H1 (cell line): ENCODE data around the gene KDM6A. TPM values are rescaled to one million over a fixed set of nuclear protein-coding genes. Genes with fewer than 3 reads are reported as not detected.

Experiments
- HDAC2 ChIP-seq, 2 experiments: fragments of 300-600 bp in 1 of 2; sonication (generic) in 1 of 2; IDR thresholded peaks; 2 replicates each; pipeline ENCODE4 v1.6.1; 2011 to 2012; ENCODE audit warnings: low read depth in 2 of 2, low read length in 2 of 2, mild to moderate bottlenecking in 2 of 2, moderate library complexity in 2 of 2, borderline replicate concordance in 1 of 2, inconsistent platforms in 1 of 2
- JUN ChIP-seq: IDR thresholded peaks from 2 replicates; pipeline ENCODE4 v1.6.1; 2011; ENCODE audit warnings: low read depth, mild to moderate bottlenecking, improper control_type of control experiment, low read length
- KDM5A ChIP-seq: fragments of 200-600 bp; IDR thresholded peaks from 2 replicates; pipeline ENCODE4 v1.7.1; 2012; ENCODE audit warnings: mild to moderate bottlenecking, low read length, inconsistent platforms, mixed read lengths
- RNF2 ChIP-seq: fragments of 200-900, 300-1000 bp; sonication (generic); IDR thresholded peaks from 2 replicates; pipeline ENCODE4 v1.7.1; 2016; ENCODE audit warnings: borderline replicate concordance, low read depth, mild to moderate bottlenecking, antibody characterized with exemption, low read length; ENCODE audit not compliant: poor library complexity, severe bottlenecking; ENCODE audit errors: missing control alignments
- RXRA ChIP-seq: IDR thresholded peaks from 2 replicates; pipeline ENCODE4 v1.6.1; 2011; ENCODE audit warnings: low read depth, mild to moderate bottlenecking, low read length, moderate library complexity; ENCODE audit not compliant: insufficient read depth
- SP2 ChIP-seq: IDR thresholded peaks from 2 replicates; pipeline ENCODE4 v1.6.1; 2012; ENCODE audit warnings: mild to moderate bottlenecking, low read length, inconsistent platforms
- polyA plus RNA-seq, 7 experiments: library from polyadenylated mRNA; depleted of rRNA in 3 of 7; stranded (reverse) in 5 of 7; unstranded in 2 of 7; fragments of >200 nt in 5 of 7; fragments of 200-250 nt in 2 of 7; gene quantifications; 1 replicate in 5 of 7; 2 replicates in 1 of 7; 4 replicates in 1 of 7; pipeline versions ENCODE4 v1.2.1 to v1.2.3, GENCODE V29; 2011 to 2013; ENCODE audit warnings: missing spikeins in 2 of 7, mixed read lengths in 2 of 7
- total RNA-seq: library from RNA; stranded (reverse); fragmentation: NEBNext Ultra II Directional; extraction: Animal tissue kit (Norgen Biotek cat#: 25700); gene quantifications from 2 replicates; pipeline ENCODE4 v1.2.1, GENCODE V29; 2021
- TF ChIP-seq, protein P1 (sequence below): fragments of 300-600 bp; sonication (generic); IDR thresholded peaks from 2 replicates; pipeline ENCODE4 v1.7.1; 2012; ENCODE audit warnings: low read length, moderate library complexity, mild to moderate bottlenecking, inconsistent platforms; ENCODE audit not compliant: insufficient replicate concordance

The KDM6A gene
- total and polyA plus RNA-seq, 2 of the 8 experiments (the other 6 are each of a cell fraction or from before 2014, with no cell fraction given): 43.5 to 58.4 TPM

GRCh38 chrX:44980403-44980802 lies 107.4 kb downstream of the KDM6A start (continued):
- TF ChIP-seq, protein P1, sequence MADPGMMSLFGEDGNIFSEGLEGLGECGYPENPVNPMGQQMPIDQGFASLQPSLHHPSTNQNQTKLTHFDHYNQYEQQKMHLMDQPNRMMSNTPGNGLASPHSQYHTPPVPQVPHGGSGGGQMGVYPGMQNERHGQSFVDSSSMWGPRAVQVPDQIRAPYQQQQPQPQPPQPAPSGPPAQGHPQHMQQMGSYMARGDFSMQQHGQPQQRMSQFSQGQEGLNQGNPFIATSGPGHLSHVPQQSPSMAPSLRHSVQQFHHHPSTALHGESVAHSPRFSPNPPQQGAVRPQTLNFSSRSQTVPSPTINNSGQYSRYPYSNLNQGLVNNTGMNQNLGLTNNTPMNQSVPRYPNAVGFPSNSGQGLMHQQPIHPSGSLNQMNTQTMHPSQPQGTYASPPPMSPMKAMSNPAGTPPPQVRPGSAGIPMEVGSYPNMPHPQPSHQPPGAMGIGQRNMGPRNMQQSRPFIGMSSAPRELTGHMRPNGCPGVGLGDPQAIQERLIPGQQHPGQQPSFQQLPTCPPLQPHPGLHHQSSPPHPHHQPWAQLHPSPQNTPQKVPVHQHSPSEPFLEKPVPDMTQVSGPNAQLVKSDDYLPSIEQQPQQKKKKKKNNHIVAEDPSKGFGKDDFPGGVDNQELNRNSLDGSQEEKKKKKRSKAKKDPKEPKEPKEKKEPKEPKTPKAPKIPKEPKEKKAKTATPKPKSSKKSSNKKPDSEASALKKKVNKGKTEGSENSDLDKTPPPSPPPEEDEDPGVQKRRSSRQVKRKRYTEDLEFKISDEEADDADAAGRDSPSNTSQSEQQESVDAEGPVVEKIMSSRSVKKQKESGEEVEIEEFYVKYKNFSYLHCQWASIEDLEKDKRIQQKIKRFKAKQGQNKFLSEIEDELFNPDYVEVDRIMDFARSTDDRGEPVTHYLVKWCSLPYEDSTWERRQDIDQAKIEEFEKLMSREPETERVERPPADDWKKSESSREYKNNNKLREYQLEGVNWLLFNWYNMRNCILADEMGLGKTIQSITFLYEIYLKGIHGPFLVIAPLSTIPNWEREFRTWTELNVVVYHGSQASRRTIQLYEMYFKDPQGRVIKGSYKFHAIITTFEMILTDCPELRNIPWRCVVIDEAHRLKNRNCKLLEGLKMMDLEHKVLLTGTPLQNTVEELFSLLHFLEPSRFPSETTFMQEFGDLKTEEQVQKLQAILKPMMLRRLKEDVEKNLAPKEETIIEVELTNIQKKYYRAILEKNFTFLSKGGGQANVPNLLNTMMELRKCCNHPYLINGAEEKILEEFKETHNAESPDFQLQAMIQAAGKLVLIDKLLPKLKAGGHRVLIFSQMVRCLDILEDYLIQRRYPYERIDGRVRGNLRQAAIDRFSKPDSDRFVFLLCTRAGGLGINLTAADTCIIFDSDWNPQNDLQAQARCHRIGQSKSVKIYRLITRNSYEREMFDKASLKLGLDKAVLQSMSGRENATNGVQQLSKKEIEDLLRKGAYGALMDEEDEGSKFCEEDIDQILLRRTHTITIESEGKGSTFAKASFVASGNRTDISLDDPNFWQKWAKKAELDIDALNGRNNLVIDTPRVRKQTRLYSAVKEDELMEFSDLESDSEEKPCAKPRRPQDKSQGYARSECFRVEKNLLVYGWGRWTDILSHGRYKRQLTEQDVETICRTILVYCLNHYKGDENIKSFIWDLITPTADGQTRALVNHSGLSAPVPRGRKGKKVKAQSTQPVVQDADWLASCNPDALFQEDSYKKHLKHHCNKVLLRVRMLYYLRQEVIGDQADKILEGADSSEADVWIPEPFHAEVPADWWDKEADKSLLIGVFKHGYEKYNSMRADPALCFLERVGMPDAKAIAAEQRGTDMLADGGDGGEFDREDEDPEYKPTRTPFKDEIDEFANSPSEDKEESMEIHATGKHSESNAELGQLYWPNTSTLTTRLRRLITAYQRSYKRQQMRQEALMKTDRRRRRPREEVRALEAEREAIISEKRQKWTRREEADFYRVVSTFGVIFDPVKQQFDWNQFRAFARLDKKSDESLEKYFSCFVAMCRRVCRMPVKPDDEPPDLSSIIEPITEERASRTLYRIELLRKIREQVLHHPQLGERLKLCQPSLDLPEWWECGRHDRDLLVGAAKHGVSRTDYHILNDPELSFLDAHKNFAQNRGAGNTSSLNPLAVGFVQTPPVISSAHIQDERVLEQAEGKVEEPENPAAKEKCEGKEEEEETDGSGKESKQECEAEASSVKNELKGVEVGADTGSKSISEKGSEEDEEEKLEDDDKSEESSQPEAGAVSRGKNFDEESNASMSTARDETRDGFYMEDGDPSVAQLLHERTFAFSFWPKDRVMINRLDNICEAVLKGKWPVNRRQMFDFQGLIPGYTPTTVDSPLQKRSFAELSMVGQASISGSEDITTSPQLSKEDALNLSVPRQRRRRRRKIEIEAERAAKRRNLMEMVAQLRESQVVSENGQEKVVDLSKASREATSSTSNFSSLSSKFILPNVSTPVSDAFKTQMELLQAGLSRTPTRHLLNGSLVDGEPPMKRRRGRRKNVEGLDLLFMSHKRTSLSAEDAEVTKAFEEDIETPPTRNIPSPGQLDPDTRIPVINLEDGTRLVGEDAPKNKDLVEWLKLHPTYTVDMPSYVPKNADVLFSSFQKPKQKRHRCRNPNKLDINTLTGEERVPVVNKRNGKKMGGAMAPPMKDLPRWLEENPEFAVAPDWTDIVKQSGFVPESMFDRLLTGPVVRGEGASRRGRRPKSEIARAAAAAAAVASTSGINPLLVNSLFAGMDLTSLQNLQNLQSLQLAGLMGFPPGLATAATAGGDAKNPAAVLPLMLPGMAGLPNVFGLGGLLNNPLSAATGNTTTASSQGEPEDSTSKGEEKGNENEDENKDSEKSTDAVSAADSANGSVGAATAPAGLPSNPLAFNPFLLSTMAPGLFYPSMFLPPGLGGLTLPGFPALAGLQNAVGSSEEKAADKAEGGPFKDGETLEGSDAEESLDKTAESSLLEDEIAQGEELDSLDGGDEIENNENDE: no peak
- TF ChIP-seq SP2 (no peak), RXRA (no peak), JUN (no peak), HDAC2 (IDR thresholded peaks at IDR 0.05; ENCODE audit: borderline replicate concordance in 1 of 2, low read depth in 2 of 2, low read length in 2 of 2) (no peak), RNF2 (no peak), KDM5A (no peak)
